Activated T-helper 9 cell treated with anti-CD3 and anti-CD28 coated beads, Interleukin-2, amount 50 U/mL, for 16 hours (primary cell): Measurements from ENCODE around the gene PSMD1.
"Not testable (repeated sequence)": the region's sequence is repeated elsewhere in the genome, so short reads cannot be mapped to it uniquely, and the experiment has no call there.

Source experiments
- DNase-seq: peaks from one replicate; pipeline ENCODE4 v3.0.0-alpha.2; 2020; ENCODE audit warnings: low read depth

PSMD1 gene

DNA sequence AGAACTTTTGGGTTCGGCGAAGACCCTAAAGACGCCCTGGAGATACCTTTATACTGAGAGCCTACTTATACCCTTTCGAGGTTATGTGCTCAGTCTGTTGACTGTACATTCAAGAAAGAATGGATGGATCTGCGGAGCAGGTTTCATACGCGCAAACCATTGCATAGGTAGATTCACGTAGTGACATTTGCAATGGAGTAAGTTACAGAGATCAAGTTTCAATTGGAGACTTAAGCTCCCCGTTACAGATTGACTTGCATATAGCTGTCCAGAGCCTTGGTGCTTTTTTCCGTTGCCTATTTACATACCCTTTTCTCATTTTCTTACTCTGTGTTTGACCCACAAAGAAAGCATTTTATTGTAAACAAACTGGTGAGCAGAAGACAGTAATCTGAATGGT lies 923 bp downstream of the PSMD1 start:
- no peak for DNase-seq

DNA sequence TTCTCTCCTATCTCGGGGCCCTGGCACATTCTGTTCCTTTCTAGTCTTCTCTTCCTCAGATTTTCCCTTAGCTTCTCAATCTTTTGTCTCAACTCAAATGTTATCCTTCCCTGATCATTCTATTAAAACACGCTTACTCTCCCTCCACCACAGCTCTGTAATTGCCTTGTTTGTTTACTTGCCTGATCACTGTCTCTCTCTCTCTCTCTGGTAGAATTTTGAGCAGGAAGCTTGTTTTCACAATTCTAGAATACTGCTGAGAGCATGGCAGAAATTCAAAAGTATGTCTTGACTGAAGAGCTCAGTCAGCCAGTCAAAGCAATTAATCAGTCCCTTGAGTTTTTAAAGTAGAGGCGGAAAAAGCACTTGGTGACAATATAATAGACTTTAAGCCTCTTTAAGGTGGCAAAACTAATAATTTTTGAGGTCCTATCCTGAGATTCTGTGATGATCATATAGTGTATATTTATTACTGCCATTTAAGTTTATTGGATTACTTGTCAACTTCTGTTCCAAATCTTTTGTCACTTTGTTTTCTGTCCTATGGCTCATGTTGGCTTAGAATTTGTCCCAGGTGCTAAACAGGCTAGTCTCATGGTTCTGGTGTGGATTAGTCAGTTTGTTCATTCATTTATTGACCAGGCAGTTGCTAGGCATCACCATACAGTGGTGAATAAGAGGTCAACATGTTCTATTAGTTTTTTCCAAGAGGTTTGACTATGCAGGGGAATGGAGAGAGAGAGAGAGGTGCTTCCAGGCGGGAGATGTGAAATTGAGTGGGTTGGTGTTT lies 2.3 kb downstream of the PSMD1 start:
- no peak for DNase-seq

DNA sequence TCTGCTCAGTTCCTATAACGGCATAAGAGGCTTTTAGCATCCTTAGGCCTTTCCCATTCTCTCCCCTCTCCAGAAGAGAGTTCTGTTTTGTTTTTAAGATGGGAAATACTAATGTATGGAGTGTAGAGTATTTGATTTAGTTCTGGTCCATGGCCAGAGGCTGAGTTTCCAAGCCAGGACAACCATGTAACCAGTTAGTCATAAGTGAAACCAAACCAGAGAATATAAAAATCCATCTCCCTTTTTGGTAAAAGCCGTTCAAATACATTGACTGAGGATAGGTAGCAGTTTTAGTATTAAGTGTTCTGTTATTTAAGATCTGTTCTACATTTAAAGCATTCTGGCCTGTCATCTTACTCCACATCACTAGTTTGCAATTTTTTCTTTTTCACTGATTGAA lies 3.1 kb downstream of the PSMD1 start:
- DNase-seq, result no peak

DNA sequence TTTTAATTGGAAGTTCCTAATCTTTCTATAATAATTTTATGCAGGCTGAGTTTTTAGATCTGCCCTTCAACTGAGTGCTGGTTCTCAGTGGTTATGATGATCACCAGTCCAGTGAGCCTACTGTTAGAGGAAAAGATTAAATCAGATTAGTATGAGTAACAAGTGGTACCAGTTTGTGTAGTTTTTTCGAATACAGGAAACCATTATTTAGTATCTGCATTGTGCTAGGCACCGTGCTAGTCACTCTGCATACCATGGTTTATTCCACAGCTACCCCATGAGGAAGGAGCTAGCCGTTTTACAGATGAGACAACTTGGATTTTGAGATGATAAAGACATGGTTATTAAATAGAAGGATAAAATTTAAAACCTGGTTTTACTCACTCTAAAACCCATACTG lies 6.1 kb downstream of the PSMD1 start:
- no peak for DNase-seq

DNA sequence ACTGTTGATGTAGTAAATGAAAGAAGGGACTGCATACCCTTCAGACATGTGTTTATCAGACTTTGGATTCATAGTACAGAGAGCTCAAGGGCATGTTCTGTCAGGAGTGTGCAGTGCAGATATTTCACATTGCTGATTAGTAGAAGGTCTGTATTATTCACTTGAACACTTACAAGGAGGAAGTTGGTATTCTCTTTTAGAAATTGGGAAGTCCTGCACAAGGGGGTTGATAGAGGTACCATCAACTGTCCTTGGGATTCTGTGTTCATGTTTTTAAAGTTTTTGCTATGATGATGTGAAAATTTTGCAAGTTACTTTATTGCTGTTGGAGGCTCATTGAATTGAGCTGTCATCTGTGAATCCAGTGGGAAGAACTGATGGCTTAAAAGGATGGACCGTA lies 6.7 kb downstream of the PSMD1 start:
- DNase-seq, result no peak

DNA sequence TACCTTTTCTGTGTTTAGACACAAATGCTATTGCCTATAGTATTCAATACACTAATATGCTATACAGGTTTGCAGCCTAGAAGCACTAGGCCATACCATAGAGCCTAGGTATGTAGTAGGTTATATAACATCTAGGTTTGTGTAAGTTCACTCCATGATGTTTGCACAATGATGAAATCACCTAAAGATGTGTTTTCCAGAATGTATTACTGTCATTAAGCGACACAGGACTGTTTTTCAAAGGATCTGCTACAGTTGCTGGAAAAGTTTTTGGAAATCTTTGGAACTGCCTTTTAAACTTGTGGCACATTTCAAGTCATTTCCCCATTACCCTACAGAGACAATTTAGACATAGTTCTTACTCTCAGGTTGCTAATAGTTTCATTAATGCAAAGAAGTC lies 9.3 kb downstream of the PSMD1 start:
- no peak for DNase-seq

DNA sequence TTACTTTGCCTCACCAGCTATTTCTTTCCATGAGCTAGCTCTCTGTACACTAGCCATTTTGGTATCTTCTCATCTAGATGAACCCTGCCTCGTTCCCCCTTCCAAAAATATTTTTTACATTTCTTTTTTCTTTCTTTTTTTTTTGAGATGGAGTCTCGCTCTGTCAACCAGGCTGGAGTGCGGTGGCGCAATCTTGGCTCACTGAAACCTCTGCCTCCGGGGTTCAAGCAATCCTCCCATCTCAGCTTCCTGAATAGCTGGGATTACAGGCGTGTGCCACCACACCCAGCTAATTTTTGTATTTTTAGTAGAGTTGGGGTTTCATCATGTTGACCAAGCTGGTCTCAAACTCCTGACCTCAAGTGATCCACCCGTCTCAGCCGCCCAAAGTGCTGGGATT lies 10.9 kb downstream of the PSMD1 start:
- DNase-seq, result not testable (repeated sequence)

DNA sequence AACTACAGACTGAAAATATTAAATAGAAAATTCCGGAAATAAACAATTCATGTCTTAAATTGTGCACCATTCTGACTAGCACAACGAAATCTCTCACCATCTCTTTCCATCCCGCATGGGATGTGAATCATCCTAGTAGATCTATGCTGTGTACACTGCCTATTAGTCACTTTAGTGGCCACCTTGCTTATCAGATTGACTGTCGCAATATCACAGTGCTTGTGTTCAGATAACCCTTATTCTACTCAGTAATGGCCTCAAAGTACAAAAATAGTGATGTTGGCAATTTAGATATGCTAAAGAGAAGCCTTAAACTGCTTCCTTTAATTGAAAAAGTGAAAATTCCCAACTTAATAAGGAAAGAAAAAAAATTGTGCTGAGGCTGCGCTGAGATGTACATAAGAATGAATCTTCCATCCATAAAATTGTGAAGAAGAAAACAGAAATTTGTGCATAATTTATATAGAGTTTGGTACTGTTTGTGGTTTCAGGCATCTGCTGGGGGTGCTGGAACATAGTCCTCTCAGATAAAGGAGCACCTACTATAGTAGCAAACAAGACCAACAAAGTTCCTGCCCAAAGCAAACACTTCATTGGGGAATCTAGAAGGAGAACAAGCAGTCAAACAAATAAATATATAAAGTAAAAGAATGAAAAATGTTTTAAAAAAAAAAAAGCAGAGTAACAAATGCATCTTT lies 12.0 kb downstream of the PSMD1 start:
- no peak for DNase-seq

DNA sequence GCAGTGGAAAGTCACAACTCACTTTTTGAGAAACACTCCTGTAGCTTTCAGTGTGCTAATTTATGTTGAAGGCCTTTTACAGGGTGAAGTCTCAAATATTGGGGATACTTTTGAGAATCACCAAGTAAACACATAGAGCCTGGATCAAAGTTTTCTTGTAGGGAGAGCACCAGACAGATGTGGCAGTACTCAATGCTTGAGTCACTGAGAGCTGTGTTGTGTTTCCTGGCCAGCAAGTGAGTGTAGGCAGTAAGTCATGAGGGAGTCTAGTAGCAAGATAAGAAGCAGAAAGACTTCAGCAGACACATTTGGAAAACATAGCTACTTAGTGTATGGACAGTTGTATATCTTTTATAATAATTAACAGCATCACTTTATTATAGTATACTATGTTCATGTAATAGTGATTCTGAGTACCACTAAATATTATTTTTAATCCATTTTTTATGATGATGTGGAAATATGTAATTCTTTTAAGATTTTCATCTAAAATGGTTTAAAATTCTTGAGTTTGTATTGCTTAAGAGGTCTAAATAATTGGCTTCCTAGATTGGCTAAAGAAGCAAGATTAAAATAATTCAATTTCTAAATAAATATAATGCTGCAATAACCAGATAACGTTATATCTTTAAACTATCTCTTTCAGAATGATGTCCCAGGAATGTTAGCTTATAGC lies 12.8 kb downstream of the PSMD1 start:
- DNase-seq, result no peak

DNA sequence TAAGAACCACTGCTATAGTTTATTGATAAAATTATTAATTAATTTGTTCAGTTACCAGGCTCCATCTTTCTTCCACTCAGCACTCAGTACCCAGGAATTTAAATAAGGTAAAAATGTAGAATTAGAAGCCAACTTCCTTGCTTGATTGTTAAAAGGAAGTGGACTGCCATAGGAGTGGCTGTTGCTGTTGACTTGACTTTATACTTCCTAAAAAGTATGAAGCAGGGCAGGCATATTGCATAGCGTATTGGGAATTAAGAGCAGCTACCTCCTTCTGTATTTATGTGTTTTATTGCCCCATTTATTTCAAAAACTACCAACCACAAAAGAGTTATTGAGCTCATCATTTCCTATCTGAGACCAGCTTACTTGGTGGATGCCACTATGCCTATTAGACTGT lies 27.9 kb downstream of the PSMD1 start:
- no peak for DNase-seq

DNA sequence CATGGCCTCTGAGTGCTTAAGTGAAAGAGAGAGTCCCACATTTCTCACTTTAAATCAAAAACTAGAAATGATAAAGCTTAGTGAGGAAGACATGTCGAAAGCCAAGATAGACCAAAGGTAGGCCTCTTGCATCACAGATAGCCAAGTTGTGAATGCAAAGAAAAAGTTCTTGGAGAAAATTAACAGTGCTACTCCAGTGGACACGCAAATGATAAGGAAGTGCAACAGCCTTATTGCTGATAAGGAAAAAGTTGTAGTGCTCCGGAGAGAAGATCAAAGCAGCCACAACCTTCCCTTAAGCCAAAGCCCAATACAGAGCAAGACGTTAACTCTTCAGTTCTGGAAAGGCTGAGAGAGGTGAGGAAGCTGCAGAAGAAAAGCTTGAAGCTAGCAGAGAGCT lies 32.1 kb downstream of the PSMD1 start:
- DNase-seq, result no peak

DNA sequence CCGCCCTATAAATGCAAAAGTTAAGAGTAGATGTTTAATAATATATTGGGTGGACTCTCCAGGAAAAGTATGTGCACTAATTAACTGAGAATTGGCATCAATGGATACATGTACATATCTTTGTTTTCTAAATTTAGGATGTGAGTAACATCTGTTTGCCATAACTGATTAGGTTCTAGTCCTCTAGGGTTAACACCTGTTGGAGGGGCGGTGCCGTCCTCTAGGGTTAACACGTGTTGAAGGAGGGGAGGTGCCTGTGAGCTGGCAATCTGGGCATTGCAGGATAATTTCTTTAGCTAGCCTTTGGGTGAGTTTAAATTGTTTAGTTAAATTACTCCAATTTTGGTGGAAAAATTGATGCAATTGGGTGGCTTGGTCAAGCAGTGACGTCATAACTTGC lies 37.3 kb downstream of the PSMD1 start:
- DNase-seq, result no peak

DNA sequence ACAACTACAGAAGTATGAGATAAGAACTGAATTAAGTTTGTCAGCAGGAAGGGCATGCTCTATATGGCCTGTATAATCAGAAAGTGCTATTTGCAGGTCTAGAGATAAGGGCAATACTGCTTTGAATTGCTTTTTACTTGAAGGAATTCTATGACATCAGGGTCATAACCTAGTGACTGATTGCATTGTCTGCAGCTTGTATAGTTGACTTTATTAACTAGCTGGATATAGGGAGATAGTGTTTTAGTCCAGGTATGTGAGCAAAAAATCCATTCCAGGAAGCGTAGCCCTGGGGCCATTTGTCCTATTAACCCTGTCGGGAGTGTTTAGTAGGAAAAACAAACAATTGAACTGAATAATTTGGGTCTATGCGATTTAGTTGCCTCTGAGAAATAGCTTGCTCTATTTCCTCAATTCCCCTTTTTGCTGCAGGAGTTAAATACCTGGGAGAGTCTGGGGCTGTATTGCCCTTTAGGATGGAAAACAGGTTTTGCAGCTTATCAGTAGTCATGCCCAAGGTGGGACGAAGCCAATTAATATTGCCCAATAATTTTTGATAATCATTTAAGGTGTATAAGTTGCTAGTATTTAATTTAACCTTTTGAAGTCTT lies 38.2 kb downstream of the PSMD1 start:
- no peak for DNase-seq

DNA sequence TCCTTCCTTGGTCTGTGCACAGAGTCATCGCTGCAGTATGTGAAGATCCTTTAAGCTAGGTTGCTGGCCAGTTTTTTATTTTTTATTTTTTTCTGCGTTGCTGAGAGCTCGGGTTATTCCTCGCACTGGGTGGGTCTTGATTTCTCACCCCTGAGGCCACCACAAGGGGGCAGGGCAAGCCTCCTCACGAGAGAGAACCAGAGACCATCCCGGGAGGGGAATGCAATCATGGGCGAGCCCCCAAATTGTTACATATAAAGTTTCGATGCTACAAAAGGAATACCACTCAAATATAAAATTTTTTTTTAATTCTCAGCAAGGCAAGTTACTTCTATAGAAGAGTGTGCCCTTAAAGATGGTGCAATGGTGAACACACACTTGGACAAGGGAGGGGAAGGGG lies 43.3 kb downstream of the PSMD1 start:
- DNase-seq, result no peak

DNA sequence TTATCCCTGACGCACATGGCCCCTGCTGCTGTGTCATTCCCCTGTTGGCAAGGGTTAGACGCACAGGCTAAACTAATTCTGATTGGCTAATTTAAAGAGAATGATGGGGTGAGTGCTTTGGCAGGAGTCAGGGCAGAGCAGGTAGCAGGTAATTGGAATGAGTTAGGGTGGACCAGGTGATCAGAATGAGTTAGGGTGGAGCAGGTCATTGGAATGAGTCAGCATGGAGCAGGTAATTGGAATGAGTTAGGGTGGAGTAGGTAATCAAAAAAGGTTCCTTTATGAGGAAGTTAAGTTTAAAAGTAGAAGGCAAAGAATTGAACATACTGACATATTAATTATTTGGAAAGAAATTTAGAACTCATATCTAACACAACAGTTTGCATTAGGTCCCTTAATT lies 43.7 kb downstream of the PSMD1 start:
- not testable (repeated sequence) for DNase-seq

DNA sequence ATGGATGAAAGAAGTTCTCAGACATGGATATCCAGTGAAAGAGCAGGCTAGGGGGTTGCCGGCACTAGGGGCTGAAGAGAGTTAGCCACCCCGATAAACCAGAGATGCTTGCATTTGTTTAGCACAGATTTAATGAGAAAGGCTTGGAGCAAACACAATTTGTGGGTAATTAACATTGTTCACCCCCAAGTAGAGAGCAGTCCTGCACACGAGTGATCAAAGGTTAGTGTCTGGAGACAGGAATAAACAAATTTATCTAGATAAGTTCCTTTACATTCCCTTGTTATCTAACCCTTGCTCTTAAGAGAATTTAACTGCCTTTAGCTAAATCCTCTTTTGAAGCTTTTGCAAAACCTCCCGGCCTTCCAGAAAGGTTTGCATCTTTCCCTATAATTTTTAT lies 44.3 kb downstream of the PSMD1 start:
- no peak for DNase-seq

DNA sequence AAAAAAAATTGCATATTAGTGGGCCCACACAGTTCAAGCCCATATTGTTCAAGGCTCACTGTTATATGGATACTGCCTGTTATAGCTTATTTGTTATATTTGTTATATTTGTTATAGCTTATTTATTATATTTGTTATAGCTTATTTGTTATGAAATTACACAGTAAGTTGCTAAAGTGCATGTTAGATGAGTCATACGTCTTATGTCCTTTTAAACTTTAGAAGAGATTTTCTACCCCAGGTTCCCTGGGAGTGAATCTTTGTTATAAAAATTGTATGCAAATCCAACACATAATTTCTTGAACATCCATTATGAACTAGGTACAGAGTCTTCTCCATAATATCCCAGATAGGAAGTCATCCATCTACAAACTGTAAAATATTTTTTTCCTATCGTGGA lies 46.1 kb downstream of the PSMD1 start:
- no peak for DNase-seq

DNA sequence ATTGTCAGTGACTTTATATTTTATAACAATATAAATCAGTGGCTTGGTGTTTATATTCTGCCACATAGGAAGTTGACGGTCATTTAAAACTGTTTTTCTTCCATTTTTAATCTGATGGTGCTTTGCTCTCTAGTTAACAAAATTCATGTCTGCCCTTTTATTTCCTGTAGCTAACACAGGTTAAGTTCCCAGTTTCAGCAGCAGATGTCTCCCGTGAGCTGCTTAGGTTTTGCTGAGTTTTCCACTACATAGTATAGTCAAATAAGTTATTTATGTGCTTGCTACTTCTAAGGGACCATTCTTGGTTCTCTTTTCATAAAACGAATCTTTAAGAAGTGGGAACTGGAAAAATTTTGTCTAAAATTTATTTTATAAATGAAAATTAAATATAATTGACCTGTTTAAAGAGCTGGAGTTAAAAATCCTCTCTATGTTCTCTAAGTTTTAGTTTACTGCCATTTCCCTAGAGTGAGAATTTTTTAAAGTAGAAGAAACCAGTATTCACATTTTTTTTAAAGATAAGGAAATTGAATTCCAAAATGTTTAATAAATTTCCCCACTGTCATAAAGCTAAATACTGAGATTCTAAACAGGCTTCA lies 47.5 kb downstream of the PSMD1 start:
- no peak for DNase-seq

DNA sequence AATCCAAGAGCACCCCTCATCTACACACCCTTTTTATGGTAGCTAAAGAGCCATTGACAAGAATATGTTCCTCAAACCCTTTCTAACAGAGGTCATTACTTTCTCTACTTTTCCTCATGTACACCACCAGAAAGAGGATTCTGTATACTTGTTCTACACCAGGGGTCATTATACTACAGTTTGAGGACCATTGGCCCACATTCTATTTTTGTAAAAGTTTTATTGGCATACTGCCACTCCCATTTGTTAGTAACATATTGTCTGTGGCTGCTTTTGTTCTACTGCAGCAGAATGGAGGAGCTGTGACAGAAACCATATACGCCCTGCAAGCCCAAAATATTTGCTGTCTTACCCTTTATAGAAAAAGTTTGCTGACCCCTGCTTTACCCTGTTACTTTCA lies 53.9 kb downstream of the PSMD1 start:
- no peak for DNase-seq

DNA sequence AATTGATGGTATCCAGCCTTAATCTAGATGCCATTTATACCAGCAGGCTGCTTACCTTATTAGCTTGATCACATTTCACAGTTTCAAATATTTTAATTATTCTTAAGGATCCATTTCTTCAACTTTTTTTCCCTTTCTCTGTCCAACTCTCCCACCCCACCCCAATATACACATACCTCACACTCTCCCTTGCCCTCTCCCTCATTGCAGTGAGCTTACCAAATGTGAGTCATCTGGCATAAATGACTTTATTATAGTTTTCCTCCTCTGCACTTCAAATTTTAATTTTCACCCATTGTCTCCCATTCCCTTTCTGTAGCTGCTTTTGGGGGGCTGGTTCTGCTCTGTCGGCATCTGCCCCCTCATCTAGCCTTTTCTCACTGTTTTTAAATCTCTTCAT lies 55.3 kb downstream of the PSMD1 start:
- DNase-seq, result no peak

DNA sequence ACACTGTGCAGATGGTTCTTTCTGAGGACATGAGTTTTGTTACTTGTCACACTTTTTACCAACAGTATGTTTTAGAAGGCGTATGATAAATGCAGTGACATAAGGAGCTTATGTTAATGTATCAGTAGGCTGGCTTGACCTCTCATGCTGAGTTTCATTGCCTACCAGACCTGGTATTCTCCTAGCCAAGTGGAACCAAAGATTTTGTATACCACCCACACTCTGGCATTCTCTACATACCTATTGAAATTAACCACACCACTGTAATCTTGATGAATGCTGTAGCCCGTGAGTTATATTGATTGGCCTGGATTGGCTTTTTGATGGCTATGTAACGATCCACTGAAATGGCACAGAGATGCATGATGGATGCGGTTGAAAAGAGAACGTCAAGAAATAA lies 56.8 kb downstream of the PSMD1 start:
- no peak for DNase-seq

DNA sequence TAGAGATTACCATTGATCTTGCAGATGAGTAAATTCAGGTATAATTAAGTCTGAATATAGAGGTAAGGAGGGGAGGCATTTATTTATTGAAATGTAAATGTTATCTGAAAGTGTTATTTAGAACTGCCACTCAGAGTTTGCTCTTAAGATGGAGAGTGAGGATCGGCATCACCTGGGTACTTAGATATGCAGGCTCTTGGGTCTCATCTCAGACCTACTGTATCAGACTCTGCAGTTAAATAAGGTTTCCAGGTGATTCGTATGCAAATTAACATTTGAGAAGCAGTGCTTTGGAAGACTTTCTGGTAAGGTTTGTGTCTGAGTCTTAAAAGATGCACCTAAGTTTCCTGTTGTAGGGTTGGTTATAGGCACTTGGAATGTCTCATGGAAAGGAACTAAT lies 59.0 kb downstream of the PSMD1 start:
- no peak for DNase-seq

DNA sequence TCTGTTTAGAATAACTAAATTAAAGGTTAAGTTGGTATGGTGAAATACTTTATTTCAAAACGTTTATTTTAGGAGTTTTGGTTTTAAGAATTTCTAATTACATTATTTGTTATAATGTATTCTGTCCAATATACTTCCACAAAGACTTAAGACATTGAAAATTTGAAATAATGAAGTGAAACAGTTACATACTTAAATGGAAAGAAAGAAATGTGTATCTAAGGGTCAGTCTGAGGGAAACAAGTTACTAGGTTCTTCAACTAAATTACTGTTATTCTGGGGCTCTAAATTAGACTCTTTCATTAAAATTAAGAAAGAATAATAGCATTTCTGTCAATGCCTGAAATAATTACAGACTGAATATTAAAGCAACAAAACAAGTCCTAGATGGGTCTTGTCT lies 60.5 kb downstream of the PSMD1 start:
- DNase-seq, result no peak
